Thymus (tissue), 11 donors: ENCODE measurements around the gene MCF2L2. TPM values are rescaled to one million over a fixed set of nuclear protein-coding genes. Genes with fewer than 3 reads are reported as not detected.
"Not testable (repeated sequence)": the region's sequence is repeated elsewhere in the genome, so short reads cannot be mapped to it uniquely, and the experiment has no call there.

ENCODE experiments used
- DNase-seq, 9 donors: peaks; one replicate each; pipeline ENCODE4 v3.0.0-alpha.2; 2013; ENCODE audit warnings: low spot score in 9 of 9, low read depth in 6 of 9, missing footprints in 1 of 9
- H3K27ac ChIP-seq, 2 donors: one replicate each; pipeline ENCODE4 v1.5.1; 2013; ENCODE audit warnings: control low read depth in 1 of 2, low read depth in 1 of 2, low read length in 1 of 2, mild to moderate bottlenecking in 1 of 2, moderate library complexity in 1 of 2
- H3K27me3 ChIP-seq, 2 donors: one replicate each; pipeline ENCODE4 v1.5.1; 2013; ENCODE audit warnings: low read length in 1 of 2; ENCODE audit not compliant: control insufficient read depth in 2 of 2, insufficient read depth in 1 of 2
- H3K36me3 ChIP-seq, 2 donors: one replicate each; pipeline ENCODE4 v1.5.1; 2013; ENCODE audit warnings: low read length in 1 of 2, mild to moderate bottlenecking in 1 of 2, moderate library complexity in 1 of 2; ENCODE audit not compliant: control insufficient read depth in 2 of 2, insufficient read depth in 2 of 2
- H3K4me1 ChIP-seq, 2 donors: one replicate each; pipeline ENCODE4 v1.5.1; 2013; ENCODE audit warnings: low read length in 2 of 2; ENCODE audit not compliant: control insufficient read depth in 2 of 2, insufficient read depth in 2 of 2
- H3K4me3 ChIP-seq, 2 donors: one replicate each; pipeline ENCODE4 v1.5.1; 2013; ENCODE audit warnings: low read length in 2 of 2, control low read depth in 1 of 2, mild to moderate bottlenecking in 1 of 2
- H3K9me3 ChIP-seq, 2 donors: one replicate each; pipeline ENCODE4 v1.5.1; 2013; ENCODE audit warnings: low read length in 1 of 2, mild to moderate bottlenecking in 1 of 2; ENCODE audit not compliant: control insufficient read depth in 2 of 2, insufficient read depth in 1 of 2
- WGBS: extraction: QIAGEN DNeasy Blood & Tissue Kit; methylation state at CpG from one replicate; pipeline ENCODE4 v1.1.7; 2013; 5-methylcytosine and 5-hydroxymethylcytosine counted together
- polyA plus RNA-seq: library from polyadenylated mRNA; stranded (reverse); fragments of 200-250 nt; gene quantifications from one replicate; pipeline ENCODE4 v1.2.3, GENCODE V29; 2013
- total RNA-seq: library from RNA; stranded (reverse); fragments of 120-200 nt; gene quantifications from one replicate; pipeline ENCODE4 v1.2.4, GENCODE V29; 2013
- donor health status: healthy.

The MCF2L2 gene
- total and polyA plus RNA-seq, 2 donors = 1.0 to 1.1 TPM

DNA sequence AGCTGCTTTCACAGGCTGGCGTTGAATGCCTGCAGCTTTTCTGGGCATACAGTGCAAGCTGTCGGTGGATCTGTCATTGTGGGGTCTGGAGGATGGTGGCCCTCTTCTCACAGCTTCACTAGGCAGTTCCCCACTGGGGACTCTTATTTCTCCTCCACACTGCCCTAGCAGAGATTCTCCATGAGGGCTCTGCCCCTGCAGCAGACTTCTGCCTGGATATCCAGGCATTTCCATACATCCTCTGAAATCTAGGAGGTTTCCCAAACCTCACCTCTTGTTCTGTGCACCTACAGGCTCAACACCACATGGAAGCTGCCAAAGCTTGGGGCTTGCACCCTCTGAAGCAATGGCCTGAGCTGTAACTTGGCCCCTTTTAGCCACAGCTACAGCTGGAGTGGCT is 9.6 kb downstream of the MCF2L2 start:
- not testable (repeated sequence) for H3K4me1 ChIP-seq, H3K9me3 ChIP-seq, H3K36me3 ChIP-seq, H3K27me3 ChIP-seq, H3K4me3 ChIP-seq, DNase-seq, H3K27ac ChIP-seq
- 97% methylated on average over 2 of the region's 2 CpGs for WGBS

DNA sequence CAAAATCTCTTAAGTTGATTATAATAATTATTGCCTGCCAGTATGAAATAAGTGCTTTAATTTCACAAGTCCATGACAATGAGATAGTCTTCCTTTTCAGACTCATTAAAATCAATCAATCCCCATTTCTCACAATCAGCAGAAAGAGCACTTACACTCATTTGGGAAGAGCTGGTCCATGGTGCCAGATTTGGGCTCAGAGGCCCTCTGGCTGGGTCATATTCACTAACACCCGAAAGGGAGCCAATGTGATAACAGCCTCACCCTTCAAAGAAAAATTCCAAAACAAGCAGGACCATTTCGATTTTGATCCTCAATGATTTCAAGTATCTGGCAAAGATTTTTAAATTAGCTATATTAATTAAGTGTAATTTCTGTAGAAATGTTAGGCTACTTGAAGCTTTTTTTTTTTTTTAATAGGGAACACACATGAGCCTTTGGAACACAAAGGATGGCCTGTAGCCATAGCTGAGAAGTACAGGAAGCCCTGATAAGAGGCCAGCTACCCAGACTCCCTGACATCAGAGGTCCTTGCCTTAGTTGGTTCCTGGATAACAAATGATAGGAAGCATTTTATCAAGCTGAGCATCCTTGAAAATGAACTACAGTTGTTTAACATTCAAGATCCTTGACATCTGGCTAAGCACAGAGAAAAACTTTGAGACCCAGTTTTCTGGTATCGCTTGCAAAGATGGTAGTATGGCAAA is 17.1 kb downstream of the MCF2L2 start:
- no peak for DNase-seq
- 99% methylated on average over 3 of the region's 3 CpGs for WGBS
- Histone ChIP-seq H3K4me3 (no peak overlapping the region), H3K4me1 (no peaks in the 10 kb centered on the region), H3K27me3 (no peaks in the 10 kb centered on the region), H3K9me3 (no peaks in the 10 kb centered on the region), H3K36me3 (no peaks in the 10 kb centered on the region), H3K27ac (no peak overlapping the region)

- Histone ChIP-seq H3K36me3 (no peaks in the 10 kb centered on the region), H3K4me1 (no peaks in the 10 kb centered on the region), H3K9me3 (no peaks in the 10 kb centered on the region), H3K27me3 (no peaks in the 10 kb centered on the region), H3K4me3 (no peak overlapping the region), H3K27ac (no peak overlapping the region)
- no peak for DNase-seq
These were observed 17.7 kb downstream of the MCF2L2 start for GRCh38 chr3:183410759-183411158.

- Histone ChIP-seq H3K4me1 (no peaks in the 10 kb centered on the region), H3K27me3 (no peaks in the 10 kb centered on the region), H3K4me3 (no peak overlapping the region), H3K27ac (no peak overlapping the region), H3K36me3 (no peaks in the 10 kb centered on the region), H3K9me3 (no peaks in the 10 kb centered on the region)
- WGBS = 86% methylated on average over 5 of the region's 5 CpGs
- no peak for DNase-seq
These were observed 18.1 kb downstream of the MCF2L2 start for GRCh38 chr3:183410280-183410679.

DNA sequence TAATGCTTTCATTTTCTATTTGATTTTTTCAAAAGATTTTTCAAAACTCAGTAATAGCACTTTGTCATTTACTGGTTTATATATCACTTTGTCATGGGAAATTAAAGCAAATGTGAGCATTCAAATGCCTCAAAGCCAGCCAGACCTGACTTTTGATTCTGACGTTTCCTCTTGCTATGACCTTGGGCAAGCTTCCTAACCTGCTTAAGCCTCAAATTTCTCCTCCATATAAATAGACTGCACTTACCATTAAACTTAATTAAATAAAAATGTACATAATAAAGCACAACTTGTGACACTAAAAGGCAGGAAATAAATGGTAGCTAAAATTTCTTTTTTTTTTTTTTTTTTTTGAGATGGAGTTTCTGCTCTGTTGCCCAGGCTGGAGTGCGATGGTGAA is 19.2 kb downstream of the MCF2L2 start:
- DNase-seq = no peak
- H3K36me3 ChIP-seq = no peaks in the 10 kb centered on the region
- no peaks in the 10 kb centered on the region for H3K9me3 ChIP-seq
- no peaks in the 10 kb centered on the region for H3K27me3 ChIP-seq
- WGBS = 91% methylated on average over 2 of the region's 2 CpGs
- H3K4me1 ChIP-seq = no peaks in the 10 kb centered on the region
- no peak overlapping the region for H3K4me3 ChIP-seq
- H3K27ac ChIP-seq = no peak overlapping the region

GRCh38 chr3:183401678-183402077 is 26.7 kb downstream of the MCF2L2 start:
- no peaks in the 10 kb centered on the region for H3K9me3 ChIP-seq
- 98% methylated on average over 1 of the region's 1 CpG for WGBS
- no peaks in the 10 kb centered on the region for H3K27me3 ChIP-seq
- H3K4me3 ChIP-seq = no peak overlapping the region
- no peak for DNase-seq
- no peaks in the 10 kb centered on the region for H3K36me3 ChIP-seq
- H3K27ac ChIP-seq = no peak overlapping the region
- no peaks in the 10 kb centered on the region for H3K4me1 ChIP-seq

GRCh38 chr3:183400352-183400751 is 28.1 kb downstream of the MCF2L2 start:
- Histone ChIP-seq H3K4me3 (no peak overlapping the region), H3K9me3 (no peaks in the 10 kb centered on the region), H3K36me3 (no peaks in the 10 kb centered on the region), H3K27me3 (no peaks in the 10 kb centered on the region), H3K27ac (no peak overlapping the region), H3K4me1 (no peaks in the 10 kb centered on the region)
- no peak for DNase-seq
- WGBS = 90% methylated on average over 13 of the region's 13 CpGs

GRCh38 chr3:183396662-183397391 is 31.6 kb downstream of the MCF2L2 start:
- no peak for DNase-seq
- Histone ChIP-seq H3K27ac (no peak overlapping the region), H3K4me3 (no peak overlapping the region), H3K36me3 (no peaks in the 10 kb centered on the region), H3K4me1 (peaks cover 0 to 7% of the 10 kb centered on the region in 2 donors), H3K27me3 (no peaks in the 10 kb centered on the region), H3K9me3 (no peaks in the 10 kb centered on the region)
- 97% methylated on average over 5 of the region's 5 CpGs for WGBS

DNA sequence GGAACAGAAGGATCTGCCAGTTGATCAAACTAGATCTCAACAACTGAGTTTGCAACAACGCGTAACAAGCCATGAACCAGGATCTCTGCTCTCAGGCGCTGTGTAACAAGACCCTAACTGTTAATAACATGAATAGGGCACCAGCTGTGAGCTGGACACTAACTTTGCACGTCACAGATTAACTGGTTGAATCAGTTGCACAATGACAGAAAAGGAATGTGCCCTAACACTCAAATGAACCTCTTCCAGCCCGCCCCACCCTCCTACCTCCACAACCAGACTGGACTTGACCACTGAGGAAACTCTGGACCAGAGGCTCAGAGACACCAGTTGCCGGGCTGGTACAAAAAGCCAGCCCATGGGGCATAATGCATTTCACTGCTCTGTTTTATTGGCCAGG is 34.3 kb downstream of the MCF2L2 start:
- no peak for DNase-seq
- WGBS = 95% methylated on average over 6 of the region's 6 CpGs
- Histone ChIP-seq H3K27me3 (no peaks in the 10 kb centered on the region), H3K4me1 (peaks cover 7 to 16% of the 10 kb centered on the region in 2 donors), H3K9me3 (no peaks in the 10 kb centered on the region), H3K36me3 (no peaks in the 10 kb centered on the region), H3K4me3 (no peak overlapping the region), H3K27ac (no peak overlapping the region)
